GM18505 (cell line): ENCODE results near the gene GNB4.

Experiments
- ATAC-seq: cut with Tn5 transposase; IDR thresholded peaks from one replicate; pipeline ENCODE4 v1.9.1; 2021; ENCODE audit not compliant: unreplicated experiment
- POLR2A ChIP-seq: IDR thresholded peaks from 4 replicates; pipeline ENCODE4 v1.6.1; 2011; ENCODE audit warnings: borderline replicate concordance; ENCODE audit not compliant: insufficient read depth, insufficient read length; ENCODE audit errors: extremely low read depth

GNB4 gene

GRCh38 chr3:179451265-179452175, at the start of gene GNB4:
Gene GNB4, minus strand, starts transcription at chr3:179451470. Its CDS starts 25,270 bp downstream, at chr3:179426200.
- peak; percentile 44 for TF ChIP-seq POLR2A
- ATAC-seq = peak; percentile 83

DNA sequence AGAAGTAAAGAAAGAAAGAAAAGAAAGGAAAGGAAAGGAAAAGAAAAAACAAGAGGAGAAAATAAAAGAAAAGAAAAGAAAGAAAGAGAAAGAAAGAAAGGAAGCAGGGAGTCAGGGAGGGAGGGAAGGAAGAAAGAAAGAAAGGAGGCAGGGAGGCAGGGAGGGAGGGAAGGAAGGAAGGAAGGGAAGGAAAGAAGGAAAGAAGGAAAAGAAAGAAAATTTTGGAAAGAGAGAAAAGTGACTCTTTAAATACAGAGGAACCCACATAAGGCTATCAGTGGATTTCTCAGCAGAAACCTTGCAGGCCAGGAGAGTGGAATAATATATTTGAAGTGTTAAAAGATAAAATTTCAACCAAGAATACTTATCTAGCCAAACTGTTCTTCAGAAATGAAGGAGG, 44.2 kb upstream of the GNB4 start:
- TF ChIP-seq POLR2A = no peak
- no peak for ATAC-seq

DNA sequence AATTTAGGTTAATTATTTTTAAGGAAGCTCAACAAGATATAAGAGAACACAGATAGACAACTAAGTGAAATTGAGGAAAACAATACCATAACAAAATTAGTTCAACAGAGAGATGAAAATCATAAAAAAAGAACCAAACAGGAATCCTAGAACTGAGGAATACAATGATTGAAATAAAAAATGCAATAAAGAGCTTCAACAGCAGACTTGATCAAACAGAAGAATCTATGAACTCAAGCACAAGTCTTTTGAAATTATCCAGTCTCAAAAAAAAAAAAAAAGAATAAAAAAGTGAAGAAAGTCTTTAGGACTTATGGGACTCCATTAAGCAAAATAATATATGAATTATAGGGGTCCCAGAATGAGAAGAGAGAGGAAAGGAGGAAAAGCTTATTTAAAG, 42.0 kb upstream of the GNB4 start:
- no peak for TF ChIP-seq POLR2A
- no peak for ATAC-seq

DNA sequence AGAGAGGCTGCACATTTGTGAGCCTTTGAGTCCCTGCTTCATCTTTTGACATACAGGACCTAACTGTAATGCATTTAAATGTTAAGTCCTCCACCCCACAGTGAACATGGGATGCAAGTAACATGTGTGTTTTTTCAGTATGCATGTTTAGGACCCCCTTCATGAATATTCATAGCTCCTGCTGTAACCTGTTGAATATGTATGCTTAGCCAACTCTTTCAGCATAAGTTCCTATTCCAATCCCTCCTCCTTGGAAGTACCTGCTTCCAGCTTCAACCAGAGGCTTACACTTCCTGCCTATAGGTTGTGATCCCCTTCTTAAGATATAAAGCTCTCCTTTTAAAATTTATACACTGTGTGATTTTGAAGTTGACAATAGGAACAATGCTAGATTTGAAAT, 36.9 kb upstream of the GNB4 start:
- no peak for TF ChIP-seq POLR2A
- ATAC-seq = no peak

DNA sequence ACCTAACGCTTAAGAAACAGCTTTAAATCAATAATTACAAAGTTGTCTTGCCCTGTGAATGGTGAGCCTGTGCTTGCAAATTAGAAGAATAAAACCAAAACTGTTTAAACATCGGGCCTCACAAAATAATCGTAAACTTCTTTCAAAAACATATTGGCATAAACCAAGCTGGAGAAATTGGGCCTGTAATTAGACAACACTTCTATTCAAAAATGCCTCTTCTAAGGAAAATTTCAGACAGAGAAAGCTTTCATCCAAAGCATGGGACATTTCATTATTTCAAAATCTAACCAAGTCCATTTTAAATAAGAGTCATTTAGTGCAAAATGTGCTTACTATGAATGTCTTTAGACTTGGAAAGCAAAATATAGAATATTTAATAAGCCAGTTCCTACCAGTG, 35.5 kb upstream of the GNB4 start:
- TF ChIP-seq POLR2A = no peak
- ATAC-seq = no peak

GRCh38 chr3:179482857-179483256, 31.6 kb upstream of the GNB4 start:
- TF ChIP-seq POLR2A = no peak
- no peak for ATAC-seq

GRCh38 chr3:179476215-179476614, 24.9 kb upstream of the GNB4 start:
- ATAC-seq = no peak
- no peak for TF ChIP-seq POLR2A

- ATAC-seq = no peak
- TF ChIP-seq POLR2A = no peak
These were observed 23.2 kb upstream of the GNB4 start for GRCh38 chr3:179474480-179474879.

GRCh38 chr3:179473565-179473964, 22.3 kb upstream of the GNB4 start:
- no peak for ATAC-seq

GRCh38 chr3:179464323-179465092, 13.2 kb upstream of the GNB4 start:
- ATAC-seq = peak; percentile 68
- no peak for TF ChIP-seq POLR2A

More at GRCh38 chr3:179473565-179473964, 22.3 kb upstream of the GNB4 start:
- no peak for TF ChIP-seq POLR2A

DNA sequence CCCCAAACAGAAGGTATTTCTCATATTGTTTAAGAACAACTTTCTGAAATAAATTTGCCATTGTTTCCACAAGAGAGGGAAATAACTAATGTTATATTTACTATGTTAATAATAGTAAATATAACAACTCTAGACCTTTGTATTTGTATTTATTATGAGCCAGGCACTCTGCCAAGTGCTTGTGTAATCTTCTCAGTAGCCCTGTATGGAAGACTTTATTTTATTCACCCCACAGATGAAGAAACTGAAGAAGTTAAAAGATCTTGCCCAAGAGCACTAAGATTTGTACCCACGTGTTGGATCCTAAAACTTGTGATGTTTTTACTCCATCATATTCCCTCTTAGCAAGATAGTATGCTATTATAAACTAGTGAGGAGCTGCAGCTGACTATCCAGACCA, 12.0 kb upstream of the GNB4 start:
- no peak for TF ChIP-seq POLR2A
- no peak for ATAC-seq

- no peak for TF ChIP-seq POLR2A
- no peak for ATAC-seq
These were observed 9.0 kb upstream of the GNB4 start for GRCh38 chr3:179460260-179460659.

- no peak for ATAC-seq
- TF ChIP-seq POLR2A = no peak
These were observed 4.7 kb upstream of the GNB4 start for GRCh38 chr3:179455954-179456353.

DNA sequence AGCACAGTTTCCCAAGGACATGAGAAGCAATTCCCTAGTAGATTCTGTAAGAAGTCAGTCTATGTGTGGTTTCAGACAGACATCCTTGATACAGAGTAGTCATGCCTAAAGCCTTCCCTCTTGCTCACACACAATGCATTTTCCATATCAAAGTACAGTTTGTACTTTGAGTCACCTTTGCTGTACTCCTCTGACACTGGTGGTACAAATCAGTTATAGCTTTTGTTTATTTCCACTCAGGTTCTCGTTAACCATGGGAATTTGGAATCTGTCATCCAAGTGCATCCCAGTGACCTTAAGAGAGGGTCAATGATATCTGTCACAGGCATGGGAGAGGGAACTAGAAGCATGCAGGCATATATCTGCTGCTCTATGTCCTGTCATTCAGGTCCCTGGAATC, 3.6 kb upstream of the GNB4 start:
- no peak for TF ChIP-seq POLR2A
- ATAC-seq = no peak
